GM12878 (cell line): ENCODE data around the gene SCYGR5. TPM values are rescaled to one million over a fixed set of nuclear protein-coding genes. Genes with fewer than 3 reads are reported as not detected.

Experiments
- ATAC-seq: fragments of 200-7000 bp; cut with Tn5 transposase; 3 replicates; pipeline ENCODE4 v1.9.1; 2020; ENCODE audit warnings: mild to moderate bottlenecking, moderate library complexity
- BruUV-seq: library from RNA; stranded (reverse); fragments of 400-500 nt; replicated peaks from 2 replicates; lab custom pipeline; 2021; lab: Mats Ljungman, UMichigan
- CTCF ChIA-PET: fragments of 300-600 bp; sonication (Branson Sonifier 250); formaldehyde crosslinking; extraction: SDS; loops from one replicate; lab custom pipeline; 2021; ENCODE audit warnings: inconsistent platforms; lab: Yijun Ruan, JAX
- POLR2A ChIA-PET: fragments of 350-600 bp; formaldehyde crosslinking; extraction: SDS; loops from one replicate; lab custom pipeline; 2021; ENCODE audit warnings: inconsistent platforms; lab: Charles Lee
- RAD21 ChIA-PET: fragments of 300-600 bp; sonication (Branson Sonifier 250); formaldehyde crosslinking; loops from one replicate; lab custom pipeline; 2023; ENCODE audit warnings: antibody characterized with exemption; ENCODE audit not compliant: unreplicated experiment; lab: Charles Lee
- SMC1A ChIA-PET: fragments of 300-600 bp; sonication (Branson Sonifier 250); formaldehyde crosslinking; loops from one replicate; lab custom pipeline; 2023; ENCODE audit not compliant: unreplicated experiment, uncharacterized antibody; lab: Charles Lee
- DNase-seq: peaks from one replicate; pipeline ENCODE4 v3.0.0-alpha.2; 2011; ENCODE audit warnings: low read depth, low spot score
- FAIRE-seq: peaks from 3 replicates; lab custom pipeline; 2011; peaks lifted over from hg19 to GRCh38; lab: Jason Lieb, UNC
- H2AFZ ChIP-seq: 2 replicates; pipeline ENCODE4 v1.6.0; 2011; ENCODE audit warnings: low read depth, low read length, control low read depth; ENCODE audit not compliant: control insufficient read depth
- H3K27ac ChIP-seq: 2 replicates; pipeline ENCODE4 v1.5.1; 2011; ENCODE audit warnings: control low read depth; ENCODE audit not compliant: control insufficient read depth, insufficient read depth
- H3K27me3 ChIP-seq, 2 experiments: replicated peaks in 1 of 2; 2 replicates each; pipeline versions ENCODE4 v1.6.0 to v1.6.1; 2011; ENCODE audit warnings: low read length in 1 of 2; ENCODE audit not compliant: control insufficient read depth in 2 of 2, insufficient read depth in 2 of 2
- H3K36me3 ChIP-seq, 2 experiments: 2 replicates each; pipeline ENCODE4 v1.5.1; 2011; ENCODE audit warnings: low read length in 1 of 2; ENCODE audit not compliant: control insufficient read depth in 2 of 2, insufficient read depth in 2 of 2
- H3K4me1 ChIP-seq: 2 replicates; pipeline ENCODE4 v1.6.1; 2011; ENCODE audit warnings: mild to moderate bottlenecking, low read length, moderate library complexity, mixed read lengths; ENCODE audit not compliant: control insufficient read depth, insufficient read depth
- H3K4me2 ChIP-seq: 2 replicates; pipeline ENCODE4 v1.6.0; 2011; ENCODE audit warnings: control low read depth; ENCODE audit not compliant: control insufficient read depth, insufficient read depth
- H3K4me3 ChIP-seq: fragments of 200-600 bp; sonication (generic); 2 replicates; pipeline ENCODE4 v1.5.1; 2016
- H3K79me2 ChIP-seq: 2 replicates; pipeline ENCODE4 v1.6.0; 2011; ENCODE audit warnings: low read length; ENCODE audit not compliant: control insufficient read depth, insufficient read depth
- H3K9ac ChIP-seq: 2 replicates; pipeline ENCODE4 v1.8.0; 2011; ENCODE audit warnings: low read length, control low read depth, mixed read lengths; ENCODE audit not compliant: control insufficient read depth, insufficient read depth
- H3K9me3 ChIP-seq: replicated peaks from 3 replicates; pipeline ENCODE4 v1.5.1; 2011; ENCODE audit warnings: mild to moderate bottlenecking, low read length; ENCODE audit not compliant: control insufficient read depth, insufficient read depth
- H4K20me1 ChIP-seq: 2 replicates; pipeline ENCODE4 v1.6.0; 2011; ENCODE audit not compliant: control insufficient read depth, insufficient read depth
- BACH1 ChIP-seq: fragments of 450-650 bp; IDR thresholded peaks from 2 replicates; pipeline ENCODE4 v1.6.1; 2017; ENCODE audit warnings: mild to moderate bottlenecking, borderline replicate concordance
- EP300 ChIP-seq, 2 experiments: fragments of 150-350 bp in 1 of 2; IDR thresholded peaks; 2 replicates each; pipeline ENCODE4 v1.6.1; 2011 to 2012; ENCODE audit warnings: low read depth in 2 of 2, low read length in 2 of 2, borderline replicate concordance in 1 of 2, improper control_type of control experiment in 1 of 2, inconsistent platforms in 1 of 2; ENCODE audit not compliant: control insufficient read depth in 1 of 2
- POLR2A ChIP-seq: IDR thresholded peaks from 2 replicates; pipeline ENCODE4 v1.6.1; 2011; ENCODE audit warnings: low read depth, mild to moderate bottlenecking, low read length
- SREBF1 ChIP-seq: IDR thresholded peaks from 2 replicates; pipeline ENCODE4 v1.6.1; 2012; ENCODE audit warnings: mild to moderate bottlenecking, low read length
- WGBS: methylation state at CpG from one replicate; pipeline ENCODE4 v1.1.6; 2016; ENCODE audit warnings: low lambda C conversion rate; ENCODE audit not compliant: insufficient replicate concordance, insufficient coverage; ENCODE audit errors: missing lambda C conversion rate; 5-methylcytosine and 5-hydroxymethylcytosine counted together
- in situ Hi-C: fragments of 300-500 bp; cut with MboI; formaldehyde crosslinking; loops from 9 replicates; pipeline ENCODE4 v1.14.3; 2018; ENCODE audit warnings: mixed read lengths
- intact Hi-C: fragments of 100-400 bp; cut with micrococcal nuclease; formaldehyde crosslinking; loops from one replicate; pipeline ENCODE4 v1.14.2; 2022; ENCODE audit not compliant: unreplicated experiment
- polyA plus RNA-seq, 11 experiments: library from polyadenylated mRNA; depleted of rRNA in 4 of 11; unstranded in 6 of 11; stranded (reverse) in 5 of 11; fragments of >200 nt; fragmentation: Nextera tagmentation in 4 of 11; fragmentation: Illumina TruSeq in 1 of 11; extraction: Ambion mirVana in 4 of 11; extraction: Trizol in 1 of 11; gene quantifications; 1 replicate in 1 of 11; 2 replicates in 10 of 11; pipeline versions ENCODE4 v1.2.1 to v1.2.3, GENCODE V29; 2011 to 2016; ENCODE audit warnings: inconsistent platforms in 2 of 11, missing spikeins in 2 of 11, low read depth in 1 of 11
- total RNA-seq, 4 experiments: library from RNA; depleted of rRNA in 3 of 4; stranded (reverse); fragments of >200 nt in 3 of 4; fragmentation: Illumina TruSeq in 1 of 4; extraction: Trizol in 1 of 4; gene quantifications; 2 replicates each; pipeline versions ENCODE4 v1.2.1 to v1.2.3, GENCODE V29; 2013 to 2021
- TF ChIP-seq, protein P1 (sequence below), 3 experiments: IDR thresholded peaks in 2 of 3; conservative IDR thresholded peaks in 1 of 3; 2 replicates each; pipeline ENCODE4 v1.5.1; 2011; ENCODE audit warnings: low read depth in 3 of 3, low read length in 3 of 3, mild to moderate bottlenecking in 3 of 3, control low read depth in 2 of 3, moderate library complexity in 2 of 3, inconsistent platforms in 1 of 3, mixed read lengths in 1 of 3; ENCODE audit not compliant: control insufficient read depth in 2 of 3, insufficient read depth in 1 of 3; ENCODE audit errors: extremely low read depth in 1 of 3
- TF ChIP-seq, protein P2 (sequence below): fragments of 450-650 bp; IDR thresholded peaks from 2 replicates; pipeline ENCODE4 v1.6.1; 2018; ENCODE audit warnings: mild to moderate bottlenecking, low read depth, moderate library complexity; ENCODE audit not compliant: partially characterized antibody
- TF ChIP-seq, protein P3 (sequence below): fragments of 450-650 bp; IDR thresholded peaks from 2 replicates; pipeline ENCODE4 v1.6.1; 2017; ENCODE audit warnings: borderline replicate concordance

SCYGR5 gene
- total and polyA plus RNA-seq, 10 of the 15 experiments (the other 5 are each of a cell fraction or from before 2014, with no cell fraction given): not detected

DNA sequence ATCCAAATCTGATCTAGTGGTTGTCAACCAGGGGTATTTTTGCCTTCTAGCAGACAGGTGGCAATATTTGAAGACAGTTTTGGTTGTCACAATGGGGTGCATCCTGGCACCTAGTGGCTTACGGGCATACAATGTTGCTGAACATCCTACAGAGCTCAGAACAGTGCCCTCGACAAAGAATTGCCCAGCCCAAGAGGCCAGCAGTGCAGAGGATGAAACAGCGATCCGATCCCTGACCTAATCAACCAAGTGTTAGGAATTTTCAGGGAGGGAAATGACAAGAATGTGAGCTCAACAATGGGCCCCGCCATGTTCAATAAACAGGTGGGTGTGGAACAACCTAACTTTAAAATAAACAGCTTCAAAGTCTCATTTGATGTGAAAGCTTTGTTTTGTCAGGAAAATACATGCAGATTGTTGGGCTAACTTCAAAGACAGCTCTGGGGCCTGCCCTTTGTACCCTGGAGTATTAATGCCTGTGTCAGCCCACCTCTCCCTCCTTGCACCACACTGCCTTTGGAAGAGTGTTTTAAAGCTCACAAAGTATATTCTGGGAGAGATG lies 22.5 kb upstream of the SCYGR5 start:
- ChIA-PET RAD21 (interaction anchor here (1.4 to 1.8 kb wide), 5 partner anchors 14 to 238 kb away, joined by 3 to 7 read pairs (median 5); no protein-coding TSS in a partner anchor), POLR2A (no interaction called here), SMC1A (interaction anchor here (0.5 to 1.1 kb wide), 6 partner anchors 11 to 419 kb away, joined by 3 to 7 read pairs (median 3); no protein-coding TSS in a partner anchor), CTCF (interaction anchor here (0.6 to 3.3 kb wide), 14 partner anchors 9 to 405 kb away, joined by 3 to 19 read pairs (median 3); no protein-coding TSS in a partner anchor)
- no peak overlapping the region for H3K4me2 ChIP-seq
- intact Hi-C loops: no loop called here
- H3K9ac ChIP-seq: no peak overlapping the region
- no TSS peak for BruUV-seq
- H3K4me3 ChIP-seq: no peak overlapping the region
- no peaks in the 10 kb centered on the region for H3K79me2 ChIP-seq
- TF ChIP-seq, protein P1, sequence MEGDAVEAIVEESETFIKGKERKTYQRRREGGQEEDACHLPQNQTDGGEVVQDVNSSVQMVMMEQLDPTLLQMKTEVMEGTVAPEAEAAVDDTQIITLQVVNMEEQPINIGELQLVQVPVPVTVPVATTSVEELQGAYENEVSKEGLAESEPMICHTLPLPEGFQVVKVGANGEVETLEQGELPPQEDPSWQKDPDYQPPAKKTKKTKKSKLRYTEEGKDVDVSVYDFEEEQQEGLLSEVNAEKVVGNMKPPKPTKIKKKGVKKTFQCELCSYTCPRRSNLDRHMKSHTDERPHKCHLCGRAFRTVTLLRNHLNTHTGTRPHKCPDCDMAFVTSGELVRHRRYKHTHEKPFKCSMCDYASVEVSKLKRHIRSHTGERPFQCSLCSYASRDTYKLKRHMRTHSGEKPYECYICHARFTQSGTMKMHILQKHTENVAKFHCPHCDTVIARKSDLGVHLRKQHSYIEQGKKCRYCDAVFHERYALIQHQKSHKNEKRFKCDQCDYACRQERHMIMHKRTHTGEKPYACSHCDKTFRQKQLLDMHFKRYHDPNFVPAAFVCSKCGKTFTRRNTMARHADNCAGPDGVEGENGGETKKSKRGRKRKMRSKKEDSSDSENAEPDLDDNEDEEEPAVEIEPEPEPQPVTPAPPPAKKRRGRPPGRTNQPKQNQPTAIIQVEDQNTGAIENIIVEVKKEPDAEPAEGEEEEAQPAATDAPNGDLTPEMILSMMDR (IDR thresholded peaks at IDR 0.05 in 2 of 3, conservative IDR thresholded peaks at IDR 0.05 in 1 of 3; ENCODE audit: control insufficient read depth in 2 of 3, extremely low read depth in 1 of 3, insufficient read depth in 1 of 3, low read depth in 3 of 3, low read length in 3 of 3): peak in 1 of 3 experiments; percentile 31; a peak in 1 of 6 replicates
- TF ChIP-seq BACH1: no peak
- H2AFZ ChIP-seq: no peak overlapping the region
- H3K27ac ChIP-seq: no peak overlapping the region
- FAIRE-seq: no peak
- no peaks in the 10 kb centered on the region for H3K36me3 ChIP-seq
- no peaks in the 10 kb centered on the region for H4K20me1 ChIP-seq
- in situ Hi-C loops: no loop called here
- peaks cover 0 to 1% of the 10 kb centered on the region in 2 experiments; a peak in 1 of 4 replicates for H3K27me3 ChIP-seq
- no peaks in the 10 kb centered on the region for H3K9me3 ChIP-seq
- peak; percentile 64 for ATAC-seq
- 39% methylated on average over 5 of the region's 5 CpGs for WGBS
- DNase-seq: no peak
- H3K4me1 ChIP-seq: no peaks in the 10 kb centered on the region

GRCh38 chr2:227653419-227653818 lies 13.2 kb upstream of the SCYGR5 start:
- FAIRE-seq: no peak
- SMC1A ChIA-PET: interaction anchor here (0.6 to 1.1 kb wide), 2 partner anchors 17 to 173 kb away, joined by 3 to 5 read pairs; no protein-coding TSS in a partner anchor
- in situ Hi-C loops: no loop called here
- TF ChIP-seq EP300 (IDR thresholded peaks at IDR 0.05; ENCODE audit: borderline replicate concordance in 1 of 2, control insufficient read depth in 1 of 2, low read depth in 2 of 2, low read length in 2 of 2) (no peak), POLR2A (no peak), SREBF1 (no peak)
- TF ChIP-seq, protein P2, sequence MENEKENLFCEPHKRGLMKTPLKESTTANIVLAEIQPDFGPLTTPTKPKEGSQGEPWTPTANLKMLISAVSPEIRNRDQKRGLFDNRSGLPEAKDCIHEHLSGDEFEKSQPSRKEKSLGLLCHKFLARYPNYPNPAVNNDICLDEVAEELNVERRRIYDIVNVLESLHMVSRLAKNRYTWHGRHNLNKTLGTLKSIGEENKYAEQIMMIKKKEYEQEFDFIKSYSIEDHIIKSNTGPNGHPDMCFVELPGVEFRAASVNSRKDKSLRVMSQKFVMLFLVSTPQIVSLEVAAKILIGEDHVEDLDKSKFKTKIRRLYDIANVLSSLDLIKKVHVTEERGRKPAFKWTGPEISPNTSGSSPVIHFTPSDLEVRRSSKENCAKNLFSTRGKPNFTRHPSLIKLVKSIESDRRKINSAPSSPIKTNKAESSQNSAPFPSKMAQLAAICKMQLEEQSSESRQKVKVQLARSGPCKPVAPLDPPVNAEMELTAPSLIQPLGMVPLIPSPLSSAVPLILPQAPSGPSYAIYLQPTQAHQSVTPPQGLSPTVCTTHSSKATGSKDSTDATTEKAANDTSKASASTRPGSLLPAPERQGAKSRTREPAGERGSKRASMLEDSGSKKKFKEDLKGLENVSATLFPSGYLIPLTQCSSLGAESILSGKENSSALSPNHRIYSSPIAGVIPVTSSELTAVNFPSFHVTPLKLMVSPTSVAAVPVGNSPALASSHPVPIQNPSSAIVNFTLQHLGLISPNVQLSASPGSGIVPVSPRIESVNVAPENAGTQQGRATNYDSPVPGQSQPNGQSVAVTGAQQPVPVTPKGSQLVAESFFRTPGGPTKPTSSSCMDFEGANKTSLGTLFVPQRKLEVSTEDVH: no peak
- TF ChIP-seq, protein P3, sequence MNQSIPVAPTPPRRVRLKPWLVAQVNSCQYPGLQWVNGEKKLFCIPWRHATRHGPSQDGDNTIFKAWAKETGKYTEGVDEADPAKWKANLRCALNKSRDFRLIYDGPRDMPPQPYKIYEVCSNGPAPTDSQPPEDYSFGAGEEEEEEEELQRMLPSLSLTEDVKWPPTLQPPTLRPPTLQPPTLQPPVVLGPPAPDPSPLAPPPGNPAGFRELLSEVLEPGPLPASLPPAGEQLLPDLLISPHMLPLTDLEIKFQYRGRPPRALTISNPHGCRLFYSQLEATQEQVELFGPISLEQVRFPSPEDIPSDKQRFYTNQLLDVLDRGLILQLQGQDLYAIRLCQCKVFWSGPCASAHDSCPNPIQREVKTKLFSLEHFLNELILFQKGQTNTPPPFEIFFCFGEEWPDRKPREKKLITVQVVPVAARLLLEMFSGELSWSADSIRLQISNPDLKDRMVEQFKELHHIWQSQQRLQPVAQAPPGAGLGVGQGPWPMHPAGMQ: no peak

More at GRCh38 chr2:227653419-227653818, 13.2 kb upstream of the SCYGR5 start:
- intact Hi-C loops: loop anchor here (10.0 kb wide), 1 partner anchor 529 kb away; no protein-coding TSS in a partner anchor
- POLR2A ChIA-PET: no interaction called here
- H3K79me2 ChIP-seq: no peaks in the 10 kb centered on the region
- no peaks in the 10 kb centered on the region; the same call in 1 of the 2 replicates for H4K20me1 ChIP-seq
- no TSS peak for BruUV-seq
- no peaks in the 10 kb centered on the region for H3K36me3 ChIP-seq
- no peak overlapping the region for H3K4me2 ChIP-seq
- no peak overlapping the region for H3K27ac ChIP-seq
- DNase-seq (no peak), ATAC-seq (no peak)
- no peaks in the 10 kb centered on the region for H3K4me1 ChIP-seq
- no peak overlapping the region for H3K9ac ChIP-seq
- H3K4me3 ChIP-seq: no peak overlapping the region
- WGBS: 29% methylated on average over 4 of the region's 4 CpGs
- H3K27me3 ChIP-seq: 0 out of 4 replicates have a peak, but pooled peaks cover 0 to 3% of the 10 kb centered on the region in 2 experiments
- H2AFZ ChIP-seq: no peak overlapping the region
- H3K9me3 ChIP-seq: no peaks in the 10 kb centered on the region
- CTCF ChIA-PET: interaction anchor here (1.8 kb wide), 1 partner anchor 113 kb away, joined by 10 read pairs; no protein-coding TSS in a partner anchor
- RAD21 ChIA-PET: interaction anchor here (0.7 kb wide), 1 partner anchor 114 kb away, joined by 3 read pairs; no protein-coding TSS in a partner anchor
